Activated T-cell treated with anti-CD3 and anti-CD28 coated beads, Interleukin-2, amount 50 U/mL, for 24 hours (primary cell): ENCODE data around the gene MED15.

ENCODE experiments used
- DNase-seq: peaks from one replicate; pipeline ENCODE4 v3.0.0-alpha.2; 2020
- H3K27ac Mint-ChIP-seq: 2 replicates; pipeline ENCODE4 v1.8.0; 2020; ENCODE audit warnings: mild to moderate bottlenecking, mixed read lengths
- H3K27me3 Mint-ChIP-seq: 2 replicates; pipeline ENCODE4 v1.8.0; 2020; ENCODE audit warnings: mixed read lengths
- H3K36me3 Mint-ChIP-seq: 2 replicates; pipeline ENCODE4 v1.8.0; 2020; ENCODE audit warnings: low read depth, mixed read lengths
- H3K4me1 Mint-ChIP-seq: 2 replicates; pipeline ENCODE4 v1.8.0; 2020; ENCODE audit warnings: low read depth, mixed read lengths
- H3K4me3 Mint-ChIP-seq: 2 replicates; pipeline ENCODE4 v1.8.0; 2020; ENCODE audit warnings: mild to moderate bottlenecking, moderate library complexity, mixed read lengths
- H3K9me3 Mint-ChIP-seq: 2 replicates; pipeline ENCODE4 v1.8.0; 2020; ENCODE audit warnings: mixed read lengths

The MED15 gene

DNA sequence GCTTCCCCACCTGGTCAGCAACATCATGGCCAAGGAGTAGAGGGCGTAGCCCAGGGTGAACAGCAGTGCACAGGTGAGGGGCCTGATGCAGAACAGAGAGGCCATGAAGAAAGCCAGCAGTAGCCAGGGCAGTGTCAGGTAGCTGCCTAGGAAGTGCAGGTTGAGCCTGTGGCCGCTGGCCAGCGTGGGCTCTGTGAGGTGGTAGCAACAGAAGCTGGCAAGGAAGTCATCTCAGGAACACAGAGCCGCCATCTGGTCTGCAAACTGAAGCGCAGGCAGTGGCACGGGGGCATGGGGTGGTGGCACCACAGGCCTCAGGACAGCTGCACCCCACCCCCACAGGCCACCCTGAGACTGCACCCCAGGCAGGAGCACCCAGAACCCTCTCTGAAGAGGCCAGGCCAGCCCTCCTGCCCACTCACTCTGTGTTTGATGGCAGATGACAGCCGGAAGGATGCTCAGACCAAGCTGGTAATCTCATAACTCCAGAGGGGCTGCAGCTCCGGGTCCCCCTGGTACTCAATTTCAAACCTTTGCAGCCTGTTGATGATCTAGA, 95.3 kb downstream of the MED15 start:
- H3K27me3 Mint-ChIP-seq: no peaks in the 10 kb centered on the region
- no peak overlapping the region for H3K27ac Mint-ChIP-seq
- H3K36me3 Mint-ChIP-seq: no peaks in the 10 kb centered on the region
- H3K4me1 Mint-ChIP-seq: peaks cover 11% of the 10 kb centered on the region
- no peak overlapping the region for H3K4me3 Mint-ChIP-seq
- H3K9me3 Mint-ChIP-seq: no peaks in the 10 kb centered on the region
- DNase-seq: no peak

DNA sequence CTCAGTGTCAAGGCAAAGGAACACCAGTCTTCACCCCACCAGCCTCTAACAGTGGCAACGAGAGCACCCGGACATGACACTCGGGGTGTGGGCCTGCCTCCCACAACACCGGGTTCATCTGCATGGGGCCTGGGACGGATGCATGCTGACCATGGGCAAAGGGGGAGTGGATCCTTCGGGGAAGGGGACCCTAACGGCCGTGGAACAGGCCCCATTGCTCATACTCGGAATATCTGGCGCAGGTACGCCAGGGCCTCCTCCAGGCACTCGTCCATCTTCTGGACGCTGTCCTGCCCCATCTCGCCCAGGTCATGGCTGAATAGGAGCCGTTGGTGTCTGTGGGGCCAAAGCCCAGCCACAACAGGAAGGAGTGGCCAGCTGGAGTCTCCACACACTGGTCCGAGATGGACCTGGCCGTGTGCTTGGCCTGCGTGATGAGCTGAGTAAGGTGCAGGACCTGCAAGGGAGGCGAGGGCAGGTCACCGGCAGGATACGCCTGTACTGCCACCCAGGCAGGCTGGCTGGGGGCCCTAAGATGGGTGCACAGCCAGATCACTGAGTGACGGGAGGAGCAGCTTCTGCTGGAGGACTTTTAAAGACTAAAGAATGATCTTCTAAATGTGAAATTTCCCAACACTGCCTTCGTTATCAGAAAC, 96.8 kb downstream of the MED15 start:
- H3K27ac Mint-ChIP-seq: no peak overlapping the region
- H3K36me3 Mint-ChIP-seq: no peaks in the 10 kb centered on the region
- H3K4me3 Mint-ChIP-seq: no peak overlapping the region
- H3K4me1 Mint-ChIP-seq: peaks cover 11% of the 10 kb centered on the region
- H3K27me3 Mint-ChIP-seq: no peaks in the 10 kb centered on the region
- no peaks in the 10 kb centered on the region for H3K9me3 Mint-ChIP-seq
- no peak for DNase-seq

DNA sequence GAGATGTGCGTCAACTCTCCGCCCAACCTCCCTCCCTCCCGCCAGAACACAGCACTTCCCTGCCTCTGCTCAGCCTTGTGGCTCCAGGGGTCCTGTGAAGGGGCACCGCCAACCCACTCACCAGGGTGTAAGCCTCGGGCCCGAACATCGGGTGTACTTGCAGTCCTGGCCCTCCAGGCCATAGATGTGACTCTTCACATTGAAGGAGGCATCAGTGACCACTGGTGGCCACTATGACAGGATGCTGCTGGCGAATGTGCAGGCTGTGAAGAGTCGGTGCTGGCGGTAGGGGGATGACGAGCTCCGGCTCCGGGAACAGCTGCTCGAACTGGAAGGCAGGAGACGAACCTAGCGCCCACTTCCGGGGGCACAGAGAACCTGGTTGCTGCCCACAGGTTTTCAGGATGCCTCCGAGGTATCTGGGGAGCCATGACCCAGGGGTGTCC, 97.4 kb downstream of the MED15 start:
- Mint-ChIP-seq H3K9me3 (no peaks in the 10 kb centered on the region), H3K27me3 (no peaks in the 10 kb centered on the region), H3K27ac (no peak overlapping the region), H3K36me3 (no peaks in the 10 kb centered on the region), H3K4me3 (no peak overlapping the region), H3K4me1 (peaks cover 11% of the 10 kb centered on the region)
- no peak for DNase-seq

DNA sequence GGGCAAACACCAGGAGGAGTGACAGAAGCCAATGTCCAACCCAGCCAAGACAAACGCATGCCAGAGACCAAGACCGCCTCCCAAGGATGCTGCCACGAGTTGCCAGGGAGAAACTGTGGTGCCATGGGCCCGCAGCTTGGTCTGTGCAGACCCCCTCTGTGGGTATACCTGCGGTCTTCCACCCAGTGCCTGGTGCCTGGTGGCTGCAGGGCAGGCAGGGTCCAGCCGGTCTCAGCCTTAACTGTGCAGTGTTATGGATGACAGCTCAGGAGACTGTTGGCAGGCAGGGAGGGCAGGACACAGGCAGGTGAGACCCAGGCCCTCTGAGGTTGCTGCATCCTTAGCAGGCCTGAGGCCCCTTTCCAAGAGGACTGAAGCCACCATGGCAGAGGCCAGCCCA, 97.9 kb downstream of the MED15 start:
- Mint-ChIP-seq H3K4me3 (no peak overlapping the region), H3K27ac (no peak overlapping the region), H3K27me3 (no peaks in the 10 kb centered on the region), H3K9me3 (no peaks in the 10 kb centered on the region), H3K4me1 (peaks cover 11% of the 10 kb centered on the region), H3K36me3 (no peaks in the 10 kb centered on the region)
- DNase-seq: no peak

DNA sequence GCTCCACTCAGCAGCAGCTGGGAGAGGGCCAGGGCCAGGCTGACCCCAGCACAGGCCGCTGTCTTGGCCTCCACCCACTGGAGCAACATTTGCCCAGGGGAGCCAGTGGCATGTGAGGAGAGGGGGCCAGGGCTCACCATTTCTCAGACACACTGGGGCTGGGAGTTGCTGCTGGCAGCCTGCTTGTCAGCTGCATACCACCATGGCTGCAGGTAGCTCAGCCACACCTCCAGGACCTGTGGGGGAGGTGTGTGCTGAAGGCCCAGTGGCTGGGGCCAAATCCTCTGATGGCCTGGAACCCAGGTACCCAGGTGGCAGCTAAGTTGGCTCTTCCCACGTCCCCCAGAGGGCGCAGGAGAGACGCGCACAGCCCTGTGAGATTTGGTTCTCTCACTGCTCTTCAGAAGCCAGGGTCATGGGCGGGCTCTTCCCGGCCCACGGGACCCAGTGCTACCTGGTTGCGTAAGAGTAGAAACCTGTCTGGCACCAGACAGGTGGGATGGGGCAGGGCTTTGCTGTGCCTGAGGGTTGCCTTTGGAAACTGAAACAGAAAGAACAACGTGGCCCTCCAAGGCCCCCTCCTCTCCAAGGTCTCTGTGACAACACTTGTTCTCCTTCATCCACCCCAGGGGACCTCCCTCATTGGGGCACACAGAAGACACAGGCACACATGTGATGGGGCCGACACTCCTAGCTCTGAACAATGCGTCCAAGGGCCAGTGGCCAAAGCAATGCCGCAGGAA, 98.8 kb downstream of the MED15 start:
- no peak overlapping the region for H3K4me3 Mint-ChIP-seq
- H3K27me3 Mint-ChIP-seq: no peaks in the 10 kb centered on the region
- H3K36me3 Mint-ChIP-seq: no peaks in the 10 kb centered on the region
- peak; percentile 77 for DNase-seq
- no peak overlapping the region for H3K27ac Mint-ChIP-seq
- peaks cover 11% of the 10 kb centered on the region for H3K4me1 Mint-ChIP-seq
- H3K9me3 Mint-ChIP-seq: no peaks in the 10 kb centered on the region

DNA sequence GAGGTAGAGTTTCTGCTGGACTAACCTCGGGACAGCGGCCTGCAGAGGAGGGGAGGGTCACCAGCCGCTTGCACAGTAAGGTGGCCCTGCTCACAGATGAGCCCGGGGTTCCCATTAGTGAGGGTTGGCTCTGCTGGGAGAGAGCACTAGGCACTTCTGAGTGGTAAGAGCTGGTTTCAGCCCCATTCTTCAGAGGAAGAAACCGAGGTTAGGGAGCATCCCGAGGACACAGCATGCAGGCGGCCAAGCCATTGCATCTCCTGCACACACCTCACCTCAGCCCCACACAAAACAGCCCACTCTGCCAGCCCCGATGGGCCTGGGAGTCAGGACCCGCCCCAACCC, 99.3 kb downstream of the MED15 start:
- H3K36me3 Mint-ChIP-seq: no peaks in the 10 kb centered on the region
- no peaks in the 10 kb centered on the region for H3K9me3 Mint-ChIP-seq
- no peak overlapping the region for H3K27ac Mint-ChIP-seq
- DNase-seq: no peak
- H3K4me1 Mint-ChIP-seq: peaks cover 11% of the 10 kb centered on the region
- no peak overlapping the region for H3K4me3 Mint-ChIP-seq
- H3K27me3 Mint-ChIP-seq: no peaks in the 10 kb centered on the region

DNA sequence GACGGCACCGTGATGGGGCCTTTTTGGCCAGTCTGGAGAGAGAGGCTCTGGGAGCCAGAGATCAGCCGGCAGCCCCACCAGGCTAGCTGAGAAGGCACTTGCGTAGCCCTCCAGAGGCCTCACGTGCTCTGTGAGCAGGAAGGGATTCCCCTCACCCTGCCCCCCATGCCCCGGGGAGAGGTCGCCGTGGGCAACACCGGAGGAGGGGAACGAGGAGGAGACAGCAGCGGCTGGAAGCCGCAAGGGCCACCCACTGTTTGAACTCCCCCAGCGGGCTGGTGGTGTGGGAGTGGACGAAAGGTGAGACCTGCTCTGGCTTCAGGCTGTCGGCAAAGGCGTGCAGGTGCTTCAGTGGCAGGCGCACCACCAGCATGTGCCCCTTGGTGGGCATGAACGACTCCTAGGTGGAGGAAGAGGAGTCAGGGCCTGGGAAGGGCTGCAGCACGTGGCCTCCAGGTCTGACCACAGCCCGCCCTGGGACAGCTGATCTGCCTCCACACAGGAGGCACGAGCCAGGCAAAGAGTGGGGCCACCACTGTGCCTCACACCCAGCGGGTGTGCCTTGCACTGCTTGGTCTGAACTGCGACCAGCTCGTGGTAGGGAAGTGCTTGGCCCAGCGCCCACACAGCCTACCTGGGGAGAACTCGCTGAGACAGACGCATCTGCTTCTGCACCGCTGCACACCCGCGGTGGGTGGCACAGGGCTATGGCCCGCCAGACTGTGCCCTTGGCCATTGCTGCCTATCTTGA, 99.9 kb downstream of the MED15 start:
- H3K36me3 Mint-ChIP-seq: no peaks in the 10 kb centered on the region
- no peaks in the 10 kb centered on the region for H3K27me3 Mint-ChIP-seq
- H3K4me3 Mint-ChIP-seq: no peak overlapping the region
- H3K27ac Mint-ChIP-seq: no peak overlapping the region
- H3K9me3 Mint-ChIP-seq: no peaks in the 10 kb centered on the region
- no peak for DNase-seq
- H3K4me1 Mint-ChIP-seq: peaks cover 11% of the 10 kb centered on the region

DNA sequence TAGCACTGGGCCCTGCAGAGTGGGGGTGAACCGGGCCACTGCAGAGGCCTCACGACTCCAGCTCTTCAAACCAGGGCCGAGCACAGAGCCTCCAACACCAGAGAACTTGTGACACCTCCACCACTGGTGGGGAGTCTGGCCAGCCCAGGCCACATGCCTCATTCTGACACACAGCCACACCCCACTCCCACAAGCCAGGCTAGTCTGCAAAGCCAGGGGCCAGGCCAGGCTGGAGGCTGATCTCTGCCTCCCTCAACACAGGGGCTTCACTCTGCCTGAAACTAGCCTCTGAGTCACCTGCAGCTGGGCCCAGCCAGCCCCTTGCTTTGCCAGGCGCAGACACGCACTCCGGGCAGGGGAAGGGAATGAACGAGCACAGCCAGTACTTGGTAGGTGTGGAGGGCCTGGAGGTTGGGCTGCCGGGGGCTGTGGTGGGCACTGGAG, 102.9 kb downstream of the MED15 start:
- Mint-ChIP-seq H3K27ac (no peak overlapping the region), H3K4me1 (peaks cover 11% of the 10 kb centered on the region), H3K9me3 (no peaks in the 10 kb centered on the region), H3K4me3 (no peak overlapping the region), H3K27me3 (no peaks in the 10 kb centered on the region), H3K36me3 (no peaks in the 10 kb centered on the region)
- DNase-seq: no peak

DNA sequence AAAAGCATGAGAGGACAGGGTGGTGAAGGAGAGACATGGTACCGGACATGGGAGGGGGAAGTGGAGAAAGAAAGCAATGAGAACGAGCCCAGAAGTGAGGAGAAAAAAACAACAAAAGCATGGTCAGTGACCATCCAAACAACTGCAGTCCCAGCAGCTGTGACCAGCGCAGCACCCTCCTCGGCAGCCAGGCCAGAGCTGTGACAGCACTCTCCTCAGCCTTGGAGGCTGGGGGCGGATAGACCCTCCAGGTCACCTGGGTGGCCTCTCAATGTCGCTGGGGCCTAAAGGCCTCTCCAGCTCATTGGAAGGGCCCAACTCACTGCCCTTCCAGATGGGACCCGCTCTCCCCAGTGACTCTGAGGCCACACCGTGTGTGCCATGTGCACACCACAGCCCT, 103.3 kb downstream of the MED15 start:
- H3K9me3 Mint-ChIP-seq: no peaks in the 10 kb centered on the region
- no peak overlapping the region for H3K27ac Mint-ChIP-seq
- peaks cover 9% of the 10 kb centered on the region for H3K4me1 Mint-ChIP-seq
- H3K4me3 Mint-ChIP-seq: no peak overlapping the region
- no peak for DNase-seq
- H3K36me3 Mint-ChIP-seq: no peaks in the 10 kb centered on the region
- H3K27me3 Mint-ChIP-seq: no peaks in the 10 kb centered on the region

DNA sequence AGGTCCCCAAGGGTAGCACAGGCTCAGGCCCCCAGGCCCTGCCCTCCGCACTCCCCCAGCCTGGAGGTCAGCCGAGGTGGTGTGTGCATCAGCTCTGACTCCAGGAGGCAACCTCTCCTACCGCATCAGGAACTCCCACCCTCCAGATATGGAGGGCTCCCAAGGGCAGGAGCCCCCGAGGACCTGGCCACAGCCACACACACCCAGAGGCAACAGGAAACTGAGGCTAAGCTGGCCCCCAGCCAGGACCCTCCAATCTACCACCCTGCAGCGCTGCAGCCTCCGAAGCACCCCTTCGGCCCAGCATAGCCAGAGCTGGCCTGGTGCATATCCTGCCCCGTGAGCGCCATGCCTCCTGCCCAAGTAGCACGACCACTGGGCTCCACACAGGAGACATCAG, 104.0 kb downstream of the MED15 start:
- peaks cover 3% of the 10 kb centered on the region for H3K4me1 Mint-ChIP-seq
- H3K36me3 Mint-ChIP-seq: no peaks in the 10 kb centered on the region
- no peaks in the 10 kb centered on the region for H3K27me3 Mint-ChIP-seq
- no peak overlapping the region for H3K27ac Mint-ChIP-seq
- no peak overlapping the region for H3K4me3 Mint-ChIP-seq
- no peak for DNase-seq
- H3K9me3 Mint-ChIP-seq: no peaks in the 10 kb centered on the region

DNA sequence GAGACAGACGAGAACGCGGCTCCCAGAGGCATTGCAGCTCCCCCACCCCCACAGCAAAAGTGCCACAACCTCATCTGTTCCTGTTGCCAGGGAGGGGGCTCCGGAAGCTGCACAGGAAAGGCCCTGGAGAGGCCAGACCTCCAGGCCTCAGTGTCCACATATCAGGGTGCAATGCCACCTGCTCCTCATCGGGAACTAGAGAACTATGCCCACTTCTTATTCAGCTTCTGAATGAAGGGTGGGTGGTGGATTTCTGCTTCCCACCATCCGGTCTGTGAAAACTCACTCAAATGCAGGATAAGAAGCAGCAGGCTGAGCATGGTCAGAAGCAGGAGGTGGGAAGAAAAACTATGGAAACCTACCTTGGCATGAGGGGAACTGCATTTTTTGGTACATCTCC, 105.9 kb downstream of the MED15 start:
- no peaks in the 10 kb centered on the region for H3K27me3 Mint-ChIP-seq
- H3K4me1 Mint-ChIP-seq: no peaks in the 10 kb centered on the region
- no peak overlapping the region for H3K27ac Mint-ChIP-seq
- no peaks in the 10 kb centered on the region for H3K9me3 Mint-ChIP-seq
- no peak for DNase-seq
- H3K4me3 Mint-ChIP-seq: no peak overlapping the region
- no peaks in the 10 kb centered on the region for H3K36me3 Mint-ChIP-seq

DNA sequence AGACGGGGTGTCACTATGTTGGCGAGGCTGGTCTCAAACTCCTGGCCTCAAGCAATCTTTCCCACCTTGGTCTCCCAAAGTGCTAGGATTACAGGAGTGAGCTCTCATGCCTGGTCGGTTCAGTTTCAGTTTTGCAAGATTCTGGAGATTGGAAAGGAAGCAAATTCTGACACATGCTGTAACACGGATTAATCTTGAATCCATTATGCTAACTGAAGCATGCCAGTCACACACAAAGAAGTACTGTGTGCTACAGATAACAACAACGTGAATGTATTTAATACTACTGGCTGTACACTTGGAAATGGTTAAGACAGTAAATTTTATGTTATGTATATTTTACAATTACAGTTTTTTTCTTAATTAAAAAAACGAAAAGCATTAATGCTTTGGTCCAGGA, 107.6 kb downstream of the MED15 start:
- Mint-ChIP-seq H3K27me3 (no peaks in the 10 kb centered on the region), H3K27ac (no peak overlapping the region), H3K36me3 (no peaks in the 10 kb centered on the region), H3K4me1 (no peaks in the 10 kb centered on the region), H3K4me3 (no peak overlapping the region), H3K9me3 (no peaks in the 10 kb centered on the region)
- no peak for DNase-seq

DNA sequence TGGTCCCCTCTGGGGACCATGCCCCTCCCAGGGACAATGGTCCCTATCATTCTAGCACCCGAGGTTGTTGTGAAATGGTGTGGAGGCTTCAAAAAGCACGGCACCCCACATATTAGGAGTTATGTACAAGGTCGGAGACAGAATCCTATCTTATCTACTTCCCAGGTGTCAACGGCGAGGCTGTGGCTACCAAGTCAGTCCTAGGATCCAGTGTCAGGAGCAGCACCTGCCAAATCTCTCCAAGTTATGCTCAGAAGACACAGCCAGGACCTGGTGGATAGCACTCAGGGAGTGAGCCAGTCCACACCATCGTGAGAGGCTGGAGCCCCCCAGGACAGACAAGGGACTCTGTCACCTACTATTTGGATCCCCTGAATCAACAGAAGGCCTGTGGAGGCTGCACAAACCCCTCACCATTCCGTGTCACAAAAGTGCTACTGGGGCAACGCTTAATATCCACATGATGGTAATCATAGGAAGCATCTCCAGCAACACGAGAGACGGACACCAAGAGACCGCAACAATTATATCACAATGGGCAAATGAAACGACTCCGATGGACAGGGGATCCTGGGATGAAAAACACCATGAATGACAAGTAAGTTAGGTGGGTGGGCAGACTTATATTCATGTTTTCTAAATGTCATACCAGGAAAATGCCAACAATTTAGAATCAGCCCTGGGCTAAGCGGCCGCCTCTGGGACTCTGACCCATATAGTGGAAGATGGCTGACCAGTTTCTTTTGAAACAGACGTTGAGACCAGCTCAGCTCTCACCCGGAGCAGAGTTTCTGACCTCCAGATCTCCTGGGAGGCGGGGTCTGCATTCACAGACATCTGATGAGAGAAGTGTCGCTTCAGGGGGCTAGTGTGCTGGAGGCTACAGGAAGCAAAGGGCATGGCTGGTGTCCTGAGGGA, 108.4 kb downstream of the MED15 start:
- Mint-ChIP-seq H3K27ac (no peak overlapping the region), H3K27me3 (no peaks in the 10 kb centered on the region), H3K4me3 (no peak overlapping the region)

DNA sequence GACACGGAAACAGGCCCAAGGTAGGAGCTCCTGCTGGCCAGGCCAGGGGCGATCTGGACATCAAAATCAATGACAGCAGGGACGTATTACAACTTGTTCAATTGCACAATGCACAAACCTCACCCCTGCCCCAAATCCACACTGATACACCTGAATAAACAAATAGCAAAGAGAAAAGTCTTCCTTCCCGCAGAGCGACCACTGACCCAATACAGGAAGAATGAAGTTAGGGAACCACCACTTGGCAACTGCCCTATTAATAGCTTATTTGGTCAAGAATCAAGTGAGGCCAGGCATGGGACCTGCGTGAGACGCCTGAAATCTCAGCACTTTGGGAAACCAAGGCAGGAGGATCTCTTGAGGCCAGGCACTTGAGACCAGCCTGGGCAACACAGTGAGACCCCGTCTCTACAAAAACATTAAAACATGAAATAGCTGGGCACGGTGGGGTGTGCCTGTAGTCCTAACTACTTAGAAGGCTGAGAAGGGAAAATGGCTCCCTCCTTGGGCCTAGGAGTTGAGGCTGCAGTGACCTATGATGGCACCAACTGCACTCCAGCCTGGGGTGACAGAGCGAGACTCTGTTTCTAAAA, 109.1 kb downstream of the MED15 start:
- no peak for DNase-seq
- H3K4me1 Mint-ChIP-seq: no peaks in the 10 kb centered on the region
- H3K36me3 Mint-ChIP-seq: no peaks in the 10 kb centered on the region
- no peak overlapping the region for H3K27ac Mint-ChIP-seq
- H3K4me3 Mint-ChIP-seq: no peak overlapping the region
- H3K9me3 Mint-ChIP-seq: no peaks in the 10 kb centered on the region
- no peaks in the 10 kb centered on the region for H3K27me3 Mint-ChIP-seq

More for the DNA sequence above, 108.4 kb downstream of the MED15 start:
- H3K4me1 Mint-ChIP-seq: no peaks in the 10 kb centered on the region
- H3K9me3 Mint-ChIP-seq: no peaks in the 10 kb centered on the region
- DNase-seq: no peak
- H3K36me3 Mint-ChIP-seq: no peaks in the 10 kb centered on the region
